Eye (tissue), 1 donor: ENCODE measurements around the gene TAS2R41.
"Not testable (repeated sequence)": the region's sequence is repeated elsewhere in the genome, so short reads cannot be mapped to it uniquely, and the experiment has no call there.

Experiments used
- DNase-seq: peaks from one replicate; pipeline ENCODE4 v3.0.0-alpha.2; 2015

Gene TAS2R41

GRCh38 chr7:143522309-143522916, 44.7 kb downstream of the TAS2R41 start:
- DNase-seq, result not testable (repeated sequence)
